ENCODE data around the gene ARHGAP1.

ARHGAP1 gene

DNA sequence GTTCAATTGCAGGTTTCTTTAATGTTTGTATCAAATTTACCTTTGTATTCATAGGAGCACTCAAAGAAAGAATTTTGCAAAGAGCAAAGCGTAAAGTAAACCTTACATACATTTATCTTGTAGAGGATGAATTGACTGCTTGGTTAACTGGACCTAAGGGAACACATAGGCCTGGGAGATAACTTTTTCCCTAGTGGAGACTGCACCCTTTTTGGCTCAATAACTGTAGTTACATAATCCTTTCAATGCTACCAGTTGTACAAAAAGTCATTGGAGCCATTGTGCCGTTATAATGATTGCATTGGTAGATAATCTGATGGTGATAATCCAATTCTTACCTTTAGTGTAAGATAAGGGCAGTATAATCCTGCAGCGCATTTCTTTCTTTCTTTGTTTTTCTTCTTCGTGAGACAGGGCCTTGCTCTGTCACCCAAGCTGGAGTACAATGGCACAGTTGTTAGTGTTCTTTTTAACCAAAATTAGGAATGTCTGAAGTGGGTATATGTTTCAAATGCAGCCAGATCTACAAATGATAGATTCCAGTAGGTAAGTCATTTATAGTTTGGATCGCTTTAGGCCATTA, 64.8 kb downstream of the ARHGAP1 start:
- no peak for DNase-seq

DNA sequence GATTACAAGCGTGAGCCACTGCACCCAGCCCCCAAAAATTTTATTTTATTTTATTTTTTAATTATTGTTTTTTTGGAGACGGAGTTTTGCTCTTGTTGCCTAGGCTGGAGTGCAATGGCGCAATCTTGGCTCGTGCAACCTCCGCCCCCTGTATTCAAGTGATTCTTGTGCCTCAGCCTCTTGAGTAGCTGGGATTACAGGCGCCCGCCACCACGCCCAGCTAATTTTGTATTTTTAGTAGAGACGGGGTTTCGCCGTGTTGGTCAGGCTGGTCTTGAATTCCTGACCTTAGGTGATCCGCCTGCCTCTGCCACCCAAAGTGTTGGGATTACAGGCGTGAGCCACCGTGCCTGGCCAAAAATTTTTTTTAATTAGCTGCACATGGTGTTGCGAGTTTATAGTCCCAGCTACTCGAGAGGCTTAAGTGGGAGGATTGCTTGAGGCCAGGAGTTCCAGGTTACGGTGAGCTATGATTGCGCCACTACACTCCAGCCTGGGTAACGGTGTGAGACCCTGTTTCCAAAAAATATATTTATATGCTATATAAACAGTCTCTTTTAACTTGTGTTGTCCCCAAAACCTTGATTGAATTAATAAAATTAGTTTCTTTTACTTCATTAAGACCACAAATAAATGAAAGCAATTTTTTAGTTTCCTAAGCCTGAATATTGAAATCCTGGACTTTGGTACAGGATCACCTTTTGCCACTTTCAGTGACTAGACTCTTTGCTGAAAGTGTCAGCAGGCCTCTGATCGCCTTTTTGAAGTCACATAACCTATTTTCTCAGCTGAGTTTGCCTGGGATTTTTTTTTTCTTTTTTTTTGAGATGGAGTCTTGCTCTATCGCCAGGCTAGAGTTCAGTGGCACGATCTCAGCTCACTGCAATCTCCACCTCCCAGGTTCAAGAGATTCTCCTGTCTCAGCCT, 66.9 kb downstream of the ARHGAP1 start:
- DNase-seq, result no peak

DNA sequence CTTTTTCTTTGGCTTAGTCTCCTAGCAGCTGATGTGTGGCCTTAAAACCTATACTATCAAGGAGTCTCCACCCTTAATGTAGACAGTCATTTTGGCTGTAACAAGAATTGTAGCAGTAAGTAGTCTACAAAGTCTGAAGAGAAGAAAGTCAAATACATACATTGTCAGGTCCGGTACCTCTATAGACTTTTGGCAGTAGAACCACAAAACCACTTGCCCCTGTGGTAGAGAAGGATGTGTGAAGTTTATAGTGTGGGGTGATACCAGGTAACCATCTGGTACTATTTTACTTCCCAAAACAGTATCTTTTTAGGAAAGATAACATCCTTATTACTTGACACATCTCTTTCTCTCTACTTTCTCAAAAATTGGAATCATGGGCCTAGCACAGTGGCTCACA, 67.9 kb downstream of the ARHGAP1 start:
- DNase-seq, result peak; percentile 14

DNA sequence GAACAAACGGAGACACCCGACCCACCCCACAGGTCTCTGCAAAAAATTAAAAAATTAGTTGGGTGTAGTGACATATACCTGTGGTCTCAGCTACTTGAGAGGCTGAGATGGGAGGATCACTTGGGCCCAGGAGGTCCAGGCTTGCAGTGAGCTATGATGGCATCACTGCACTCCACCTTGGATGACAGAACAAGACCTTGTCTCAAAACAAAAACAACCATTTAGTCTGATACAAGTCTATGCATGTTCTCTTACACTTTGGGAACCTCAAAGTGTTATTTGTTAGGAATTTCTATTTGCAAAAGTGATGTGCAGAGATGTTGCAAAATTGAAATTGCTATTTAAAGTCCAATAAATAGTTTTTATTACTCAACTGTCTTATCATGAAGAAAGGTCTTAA, 68.7 kb downstream of the ARHGAP1 start:
- DNase-seq, result no peak

DNA sequence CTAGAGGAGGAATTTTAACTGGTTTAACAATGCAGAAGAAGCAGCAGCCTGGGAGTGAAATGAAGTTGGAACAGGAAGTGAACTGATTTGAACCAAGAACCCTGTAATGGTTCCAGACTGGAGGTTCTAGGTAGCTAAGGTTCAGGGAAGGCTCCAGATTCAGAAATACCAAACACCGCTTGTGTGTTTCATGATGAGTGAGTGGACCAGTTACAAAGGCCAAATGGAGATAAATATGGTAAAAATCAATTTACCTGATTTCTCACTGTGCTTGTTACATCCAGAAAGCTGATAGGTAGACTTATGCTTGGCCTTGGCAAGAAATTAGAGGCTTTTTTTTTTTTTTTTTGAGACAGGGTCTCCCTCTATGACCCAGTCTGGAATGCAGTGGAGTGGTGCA, 70.2 kb downstream of the ARHGAP1 start:
- no peak for DNase-seq

DNA sequence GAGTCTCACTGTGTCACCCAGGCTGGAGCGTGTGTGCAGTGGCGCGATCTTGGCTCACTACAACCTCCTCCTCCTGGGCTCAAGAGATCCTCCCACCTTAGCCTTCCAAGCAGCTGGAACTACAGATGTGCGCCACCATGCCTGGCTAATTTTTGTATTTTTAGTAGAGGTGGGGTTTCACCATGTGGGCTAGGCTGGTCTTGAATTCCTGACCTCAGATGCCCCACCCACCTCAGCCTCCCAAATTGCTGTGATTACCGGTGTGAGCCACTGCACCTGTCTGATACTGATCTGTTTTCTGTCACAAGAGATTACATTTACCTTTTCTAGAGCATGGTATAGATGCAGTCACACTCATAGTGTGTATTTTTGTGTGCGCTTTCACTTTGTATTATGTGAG, 71.5 kb downstream of the ARHGAP1 start:
- DNase-seq, result no peak

Data from CD4-positive, alpha-beta T cell treated with Interleukin-17A for 1 hour (primary cell).